GM23248 (cell line): ENCODE data around the gene ZDHHC20.

Experiments
- EZH2 ChIP-seq: fragments of 200-600 bp; sonication (generic); IDR thresholded peaks from 2 replicates; pipeline ENCODE4 v1.6.1; 2018; ENCODE audit warnings: antibody characterized with exemption, mild to moderate bottlenecking; ENCODE audit not compliant: insufficient read depth, poor library complexity, severe bottlenecking
- EZH2phosphoT487 ChIP-seq: fragments of 200-600 bp; sonication (generic); IDR thresholded peaks from 2 replicates; pipeline ENCODE4 v1.6.1; 2018; ENCODE audit warnings: antibody characterized with exemption, moderate library complexity, mild to moderate bottlenecking, low read depth; ENCODE audit not compliant: insufficient read depth

DNA sequence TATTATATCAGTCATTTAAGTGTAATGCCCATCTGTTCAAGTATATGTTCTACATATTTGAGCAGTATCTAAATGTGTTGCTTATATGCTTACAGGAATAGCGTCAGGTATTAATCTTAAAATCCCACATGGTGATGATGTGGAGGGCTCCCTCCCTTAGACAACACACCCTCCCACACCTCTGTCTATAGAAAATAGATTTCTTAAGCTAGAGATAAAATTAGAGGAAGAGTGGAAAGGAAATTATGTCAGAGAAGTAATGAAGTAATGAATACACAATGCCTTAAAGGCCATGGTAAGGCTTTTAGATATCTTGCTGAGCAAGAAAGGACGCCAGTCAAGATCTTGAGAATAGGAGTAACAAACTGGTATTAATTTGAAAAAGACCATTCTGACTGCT, 12.4 kb downstream of the ZDHHC20 start:
- TF ChIP-seq EZH2phosphoT487 (no peak), EZH2 (no peak)
